Cardiac fibroblast (primary cell): ENCODE measurements around the gene COQ10A.
A peak's percentile ranks its signal among the peaks of the same experiment; 100 is the strongest.
"Not testable (repeated sequence)": the region's sequence is repeated elsewhere in the genome, so short reads cannot be mapped to it uniquely, and the experiment has no call there.

Experiments used
- DNase-seq, 2 donors: peaks; one replicate each; pipeline versions ENCODE4 v3.0.0 to v3.0.0-alpha.2; 2010; ENCODE audit warnings: low read depth in 2 of 2
- H3K4me3 ChIP-seq, 2 donors: replicated peaks in 1 of 2; 1 replicate in 1 of 2; 2 replicates in 1 of 2; pipeline ENCODE4 v1.5.1; 2011; ENCODE audit warnings: low read depth in 2 of 2, low read length in 2 of 2, mild to moderate bottlenecking in 2 of 2, moderate library complexity in 1 of 2
- CTCF ChIP-seq: IDR thresholded peaks from one replicate; pipeline ENCODE4 v1.5.1; 2011; ENCODE audit warnings: low read depth, mild to moderate bottlenecking, low read length, inconsistent platforms

Gene COQ10A

DNA sequence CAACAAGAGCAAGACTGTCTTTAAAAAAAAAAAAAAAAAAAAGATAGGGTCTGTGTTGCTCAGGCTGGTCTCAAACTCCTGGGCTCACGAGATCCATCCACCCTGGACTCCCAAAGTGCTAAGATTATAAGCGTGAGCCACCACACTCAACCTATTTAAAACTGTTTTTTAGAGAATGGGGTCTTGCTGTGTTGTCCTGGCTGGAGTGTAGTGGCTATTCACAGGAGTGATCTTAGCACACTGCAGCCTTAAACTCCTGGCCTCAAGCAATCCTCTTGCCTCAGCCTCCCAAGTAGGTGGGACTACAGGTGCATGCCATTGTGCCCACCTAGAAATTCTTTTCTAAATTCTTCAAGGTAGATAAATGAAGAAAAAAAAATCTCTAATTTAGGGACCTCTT is 7.6 kb downstream of the COQ10A start:
- TF ChIP-seq CTCF = no peak
- no peak for DNase-seq
- H3K4me3 ChIP-seq = no peak overlapping the region

DNA sequence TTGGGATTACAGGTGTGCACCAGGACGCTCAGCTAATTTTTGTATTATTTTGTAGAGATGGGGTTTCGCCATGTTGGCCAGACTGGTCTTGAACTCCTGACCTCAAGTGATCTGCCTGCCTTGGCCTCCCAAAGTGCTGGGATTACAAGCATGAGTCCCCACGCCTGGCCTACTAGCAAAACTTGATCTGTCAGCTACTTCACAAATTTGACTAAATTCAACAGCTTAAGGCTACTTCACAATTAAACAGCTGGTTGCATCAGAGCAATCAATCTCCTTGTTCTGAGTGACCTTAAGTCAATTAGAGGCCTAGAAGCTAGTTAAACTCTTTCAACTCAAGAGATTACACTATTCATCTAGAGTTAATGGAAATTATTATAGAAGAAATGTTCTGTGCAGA is 12.2 kb downstream of the COQ10A start:
- TF ChIP-seq CTCF = no peak
- no peak for DNase-seq
- no peak overlapping the region for H3K4me3 ChIP-seq

DNA sequence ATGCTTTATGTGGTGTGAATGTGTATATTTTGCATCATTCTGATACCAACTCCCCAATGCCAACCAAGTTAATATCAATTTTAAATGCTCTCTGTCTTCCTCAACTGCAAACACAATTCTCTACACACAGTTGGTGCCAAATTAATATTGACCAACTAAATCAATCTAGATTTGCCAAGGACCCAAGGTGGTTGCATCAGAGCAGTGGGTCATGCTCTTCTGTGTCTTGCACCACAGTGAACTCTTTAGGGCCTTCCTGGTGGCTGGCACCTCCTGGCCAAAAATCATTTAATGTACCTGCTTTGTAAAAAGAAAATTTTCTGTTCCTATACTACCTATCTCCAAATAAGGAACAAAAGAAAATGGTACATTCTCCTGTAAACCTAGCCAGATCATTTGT is 14.1 kb downstream of the COQ10A start:
- H3K4me3 ChIP-seq = no peak overlapping the region
- DNase-seq = no peak
- no peak for TF ChIP-seq CTCF

DNA sequence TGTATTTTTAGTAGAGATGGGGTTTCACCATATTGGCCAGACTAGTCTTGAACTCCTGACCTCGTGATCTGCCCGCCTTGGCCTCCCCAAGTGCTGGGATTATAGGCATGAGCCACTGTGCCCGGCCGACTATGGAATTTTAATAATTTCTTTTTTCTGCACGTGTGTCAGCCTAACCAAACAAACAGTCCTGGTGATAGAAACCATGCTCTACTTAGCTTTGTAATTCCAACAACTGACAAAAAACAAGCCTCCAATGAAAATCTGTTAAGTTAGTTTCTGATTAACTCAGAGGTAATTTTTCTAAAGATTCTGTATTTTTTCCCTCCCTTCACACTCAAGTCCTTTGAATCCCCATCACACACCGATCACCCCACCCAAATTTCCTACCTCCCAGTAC is 15.3 kb downstream of the COQ10A start:
- TF ChIP-seq CTCF = no peak
- DNase-seq = no peak
- H3K4me3 ChIP-seq = no peak overlapping the region

- no peak for TF ChIP-seq CTCF
- H3K4me3 ChIP-seq = no peak overlapping the region
- no peak for DNase-seq
These were observed 15.8 kb downstream of the COQ10A start for GRCh38 chr12:56282579-56282978.

- not testable (repeated sequence) for DNase-seq, H3K4me3 ChIP-seq
These were observed 17.5 kb downstream of the COQ10A start for GRCh38 chr12:56284263-56284662.

GRCh38 chr12:56286044-56286830 is 19.5 kb downstream of the COQ10A start:
- no peak for TF ChIP-seq CTCF
- no peak overlapping the region for H3K4me3 ChIP-seq
- peak; percentile 30 to 47 for DNase-seq
